CD14-positive monocyte (primary cell): ENCODE data around the gene RETREG3. TPM values are rescaled to one million over a fixed set of nuclear protein-coding genes. Genes with fewer than 3 reads are reported as not detected.

ENCODE experiments used
- DNase-seq, 3 donors: peaks; one replicate each; pipeline ENCODE4 v3.0.0-alpha.2; 2011 to 2022
- H2AFZ ChIP-seq: 2 replicates; pipeline ENCODE4 v1.6.0; 2012; ENCODE audit warnings: mild to moderate bottlenecking, low read depth, low read length, inconsistent platforms; ENCODE audit not compliant: insufficient read depth, poor library complexity, severe bottlenecking
- H3K27ac ChIP-seq, 2 donors: 1 replicate in 1 of 2; 2 replicates in 1 of 2; pipeline ENCODE4 v1.5.1; 2012 to 2013; ENCODE audit warnings: low read length in 2 of 2, control low read depth in 1 of 2, inconsistent platforms in 1 of 2, low read depth in 1 of 2, mild to moderate bottlenecking in 1 of 2
- H3K27me3 ChIP-seq, 2 donors: one replicate each; pipeline versions ENCODE4 v1.6.0 to v1.6.1; 2011 to 2013; ENCODE audit warnings: low read length in 2 of 2; ENCODE audit not compliant: control insufficient read depth in 2 of 2, insufficient read depth in 2 of 2
- H3K36me3 ChIP-seq, 2 donors: replicated peaks in 1 of 2; 1 replicate in 1 of 2; 2 replicates in 1 of 2; pipeline versions ENCODE4 v1.5.1 to v1.6.1; 2012 to 2013; ENCODE audit warnings: low read length in 2 of 2, control low read depth in 1 of 2, inconsistent platforms in 1 of 2, mild to moderate bottlenecking in 1 of 2; ENCODE audit not compliant: insufficient read depth in 2 of 2, control insufficient read depth in 1 of 2
- H3K4me1 ChIP-seq, 2 donors: 1 replicate in 1 of 2; 2 replicates in 1 of 2; pipeline versions ENCODE4 v1.5.1 to v1.6.1; 2012 to 2013; ENCODE audit warnings: low read length in 2 of 2, control low read depth in 1 of 2, inconsistent platforms in 1 of 2, mild to moderate bottlenecking in 1 of 2, moderate library complexity in 1 of 2; ENCODE audit not compliant: insufficient read depth in 2 of 2, control insufficient read depth in 1 of 2
- H3K4me2 ChIP-seq: replicated peaks from 2 replicates; pipeline ENCODE3; 2012; ENCODE audit warnings: low read length, moderate library complexity, mild to moderate bottlenecking; ENCODE audit not compliant: poor library complexity, severe bottlenecking; ENCODE audit errors: extremely low read depth
- H3K4me3 ChIP-seq, 3 experiments: fragments of 200-600 bp in 1 of 3; sonication (generic) in 1 of 3; replicated peaks in 1 of 3; 1 replicate in 2 of 3; 2 replicates in 1 of 3; pipeline ENCODE4 v1.5.1; 2011 to 2013; ENCODE audit warnings: low read length in 3 of 3, mild to moderate bottlenecking in 3 of 3, control low read depth in 2 of 3, low read depth in 2 of 3, inconsistent platforms in 1 of 3, moderate library complexity in 1 of 3
- H3K79me2 ChIP-seq: 2 replicates; pipeline ENCODE4 v1.6.0; 2012; ENCODE audit warnings: mild to moderate bottlenecking, control low read depth, inconsistent platforms, low read length, moderate library complexity; ENCODE audit not compliant: insufficient read depth
- H3K9ac ChIP-seq: 2 replicates; pipeline ENCODE4 v1.6.0; 2017; ENCODE audit warnings: low read length, mild to moderate bottlenecking; ENCODE audit not compliant: insufficient read depth, poor library complexity, severe bottlenecking
- H3K9me3 ChIP-seq, 2 donors: replicated peaks in 1 of 2; 1 replicate in 1 of 2; 2 replicates in 1 of 2; pipeline versions ENCODE4 v1.5.1 to v1.6.1; 2012 to 2013; ENCODE audit warnings: low read length in 2 of 2, control low read depth in 1 of 2; ENCODE audit not compliant: control insufficient read depth in 1 of 2, insufficient read depth in 1 of 2
- H4K20me1 ChIP-seq: 2 replicates; pipeline ENCODE4 v1.6.0; 2012; ENCODE audit warnings: mild to moderate bottlenecking, low read length, control low read depth, moderate library complexity; ENCODE audit not compliant: insufficient read depth
- H3K27ac Mint-ChIP-seq, 7 donors: one replicate each; pipeline ENCODE4 v1.8.0; 2020; ENCODE audit warnings: mild to moderate bottlenecking in 7 of 7, mixed read lengths in 7 of 7, moderate library complexity in 6 of 7, inconsistent platforms in 2 of 7
- H3K27me3 Mint-ChIP-seq, 3 donors: one replicate each; pipeline ENCODE4 v1.8.0; 2021 to 2022; ENCODE audit warnings: low read depth in 3 of 3, mild to moderate bottlenecking in 3 of 3, mixed read lengths in 3 of 3, moderate library complexity in 3 of 3, inconsistent platforms in 1 of 3
- H3K36me3 Mint-ChIP-seq, 2 donors: one replicate each; pipeline ENCODE4 v1.8.0; 2020; ENCODE audit warnings: mixed read lengths in 2 of 2, inconsistent platforms in 1 of 2, mild to moderate bottlenecking in 1 of 2
- H3K4me1 Mint-ChIP-seq: one replicate; pipeline ENCODE4 v1.8.0; 2020; ENCODE audit warnings: mild to moderate bottlenecking, mixed read lengths
- H3K4me3 Mint-ChIP-seq, 2 donors: one replicate each; pipeline ENCODE4 v1.8.0; 2020; ENCODE audit warnings: mild to moderate bottlenecking in 2 of 2, mixed read lengths in 2 of 2, moderate library complexity in 1 of 2
- H3K9me3 Mint-ChIP-seq, 7 donors: one replicate each; pipeline ENCODE4 v1.8.0; 2020 to 2022; ENCODE audit warnings: mixed read lengths in 7 of 7, mild to moderate bottlenecking in 6 of 7, moderate library complexity in 6 of 7, inconsistent platforms in 2 of 7
- WGBS: methylation state at CpG from one replicate; pipeline ENCODE4 v1.1.5; 2013; ENCODE audit warnings: missing lambda C conversion rate; ENCODE audit not compliant: insufficient coverage; 5-methylcytosine and 5-hydroxymethylcytosine counted together
- intact Hi-C, 2 donors: fragments of 100-400 bp; cut with micrococcal nuclease; formaldehyde crosslinking; loops; one replicate each; pipeline versions ENCODE4 v1.15.0 to v1.15.1; 2023
- polyA plus RNA-seq, 3 donors: library from polyadenylated mRNA; depleted of rRNA in 1 of 3; unstranded in 2 of 3; stranded (reverse) in 1 of 3; fragments of 300-500 nt in 2 of 3; fragments of >200 nt in 1 of 3; fragmentation: Illumina TruSeq in 2 of 3; gene quantifications; 1 replicate in 2 of 3; 2 replicates in 1 of 3; pipeline ENCODE4 v1.2.3, GENCODE V29; 2012 to 2021
- TF ChIP-seq, protein P1 (sequence below): fragments of 200-600 bp; IDR thresholded peaks from one replicate; pipeline ENCODE4 v1.8.0; 2022; ENCODE audit warnings: antibody characterized with exemption, mild to moderate bottlenecking

The RETREG3 gene
- polyA plus RNA-seq, 3 donors: 34.0 to 69.9 (median 69.9) TPM

DNA sequence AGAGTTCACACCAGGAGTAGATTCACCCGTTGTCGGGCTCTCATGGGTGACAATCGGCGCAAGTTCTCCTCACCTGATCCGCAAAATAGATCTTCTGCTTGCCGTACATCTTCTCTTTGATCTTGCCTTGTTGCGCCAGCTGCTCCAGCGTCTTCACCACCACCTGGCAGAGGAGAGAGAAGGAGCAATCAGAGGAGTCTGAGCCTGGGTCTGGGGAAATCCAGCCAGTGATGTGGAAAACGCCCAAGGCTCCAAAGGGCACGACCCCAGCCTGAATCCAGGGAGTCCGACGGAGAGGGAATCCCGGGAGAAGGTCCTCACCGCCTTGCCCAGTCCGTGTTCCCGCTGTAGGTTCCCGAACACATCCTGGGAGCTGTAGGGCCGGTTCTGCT, 32.0 kb downstream of the RETREG3 start:
- peaks cover 0 to 2% (median 0%) of the 10 kb centered on the region in 3 donors for H3K27me3 Mint-ChIP-seq
- H3K36me3 Mint-ChIP-seq: peaks cover 50 to 69% of the 10 kb centered on the region in 2 donors
- 30% methylated on average over 16 of the region's 18 CpGs for WGBS
- peak overlapping the region; percentile 60 to 85 for H3K4me3 Mint-ChIP-seq
- peaks cover 38% of the 10 kb centered on the region for H3K4me1 Mint-ChIP-seq
- Histone ChIP-seq H3K27ac (peak overlapping the region; percentile 63 to 78), H3K9ac (peak overlapping the region; percentile 29), H3K4me3 (peak overlapping the region; percentile 20 to 75 (median 27)), H3K4me2 (peak overlapping the region; percentile 71), H3K4me1 (peaks cover 22 to 27% of the 10 kb centered on the region in 2 donors), H3K36me3 (peaks cover 50 to 61% of the 10 kb centered on the region in 2 donors), H2AFZ (peak overlapping the region; percentile 16), H4K20me1 (peaks cover 46% of the 10 kb centered on the region), H3K27me3 (no peaks in the 10 kb centered on the region), H3K9me3 (no peaks in the 10 kb centered on the region), H3K79me2 (peaks cover 30% of the 10 kb centered on the region)
- no peak for DNase-seq
- peak overlapping the region; percentile 15 to 100 (median 99) for H3K27ac Mint-ChIP-seq
- H3K9me3 Mint-ChIP-seq: peaks cover 0 to 2% (median 0%) of the 10 kb centered on the region in 7 donors
- intact Hi-C loops: loop anchor here (1.0 to 5.0 kb wide), 5 partner anchors 10 to 420 kb away; partner anchors contain the start of genes CCR10 (in 1 of the 2), CNTNAP1 (in 1 of the 2), COASY (in 1 of the 2) and MLX (in 1 of the 2)
- TF ChIP-seq, protein P1, sequence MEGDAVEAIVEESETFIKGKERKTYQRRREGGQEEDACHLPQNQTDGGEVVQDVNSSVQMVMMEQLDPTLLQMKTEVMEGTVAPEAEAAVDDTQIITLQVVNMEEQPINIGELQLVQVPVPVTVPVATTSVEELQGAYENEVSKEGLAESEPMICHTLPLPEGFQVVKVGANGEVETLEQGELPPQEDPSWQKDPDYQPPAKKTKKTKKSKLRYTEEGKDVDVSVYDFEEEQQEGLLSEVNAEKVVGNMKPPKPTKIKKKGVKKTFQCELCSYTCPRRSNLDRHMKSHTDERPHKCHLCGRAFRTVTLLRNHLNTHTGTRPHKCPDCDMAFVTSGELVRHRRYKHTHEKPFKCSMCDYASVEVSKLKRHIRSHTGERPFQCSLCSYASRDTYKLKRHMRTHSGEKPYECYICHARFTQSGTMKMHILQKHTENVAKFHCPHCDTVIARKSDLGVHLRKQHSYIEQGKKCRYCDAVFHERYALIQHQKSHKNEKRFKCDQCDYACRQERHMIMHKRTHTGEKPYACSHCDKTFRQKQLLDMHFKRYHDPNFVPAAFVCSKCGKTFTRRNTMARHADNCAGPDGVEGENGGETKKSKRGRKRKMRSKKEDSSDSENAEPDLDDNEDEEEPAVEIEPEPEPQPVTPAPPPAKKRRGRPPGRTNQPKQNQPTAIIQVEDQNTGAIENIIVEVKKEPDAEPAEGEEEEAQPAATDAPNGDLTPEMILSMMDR: no peak

DNA sequence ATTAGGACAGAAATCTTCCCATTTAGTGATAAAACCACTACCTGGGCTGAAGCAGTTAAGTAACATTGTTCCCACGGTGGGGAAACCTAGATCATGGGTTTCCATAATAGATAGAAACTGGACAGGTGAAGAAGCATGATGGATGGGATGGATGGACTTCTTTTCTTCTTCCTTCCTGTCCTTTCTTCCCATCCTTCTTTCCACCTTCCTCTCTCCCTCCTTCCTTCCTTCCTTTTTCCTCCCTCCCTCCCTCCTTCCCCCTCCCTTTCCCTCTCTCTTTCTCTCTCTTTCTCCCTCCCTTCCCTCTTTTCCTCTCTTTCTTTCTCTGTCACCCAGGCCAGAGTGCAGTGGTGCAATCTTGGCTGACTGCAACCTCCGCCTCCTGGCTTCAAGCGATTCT, 34.7 kb downstream of the RETREG3 start:
- 80% methylated on average over 1 of the region's 3 CpGs for WGBS
- Histone ChIP-seq H4K20me1 (peaks cover 73% of the 10 kb centered on the region), H3K9ac (no peak overlapping the region), H3K4me1 (peaks cover 22 to 27% of the 10 kb centered on the region in 2 donors), H3K9me3 (no peaks in the 10 kb centered on the region), H3K27ac (no peak overlapping the region), H3K27me3 (no peaks in the 10 kb centered on the region), H3K4me2 (no peak overlapping the region), H3K36me3 (peaks cover 54 to 61% of the 10 kb centered on the region in 2 donors), H3K79me2 (peaks cover 52% of the 10 kb centered on the region), H3K4me3 (no peak overlapping the region), H2AFZ (no peak overlapping the region)
- H3K27me3 Mint-ChIP-seq: peaks cover 0 to 2% (median 0%) of the 10 kb centered on the region in 3 donors
- peaks cover 55 to 69% of the 10 kb centered on the region in 2 donors for H3K36me3 Mint-ChIP-seq
- no peak for DNase-seq
- no peak overlapping the region for H3K27ac Mint-ChIP-seq
- TF ChIP-seq, protein P1: no peak
- H3K9me3 Mint-ChIP-seq: peaks cover 0 to 2% (median 0%) of the 10 kb centered on the region in 7 donors
- peaks cover 35% of the 10 kb centered on the region for H3K4me1 Mint-ChIP-seq
- intact Hi-C loops: no loop called here
- no peak overlapping the region for H3K4me3 Mint-ChIP-seq
